IMR-90 (cell line): ENCODE results near the gene ZNF547. TPM values are rescaled to one million over a fixed set of nuclear protein-coding genes. Genes with fewer than 3 reads are reported as not detected.

Experiments used
- ATAC-seq: fragments of 200-7000 bp; cut with Tn5 transposase; 2 replicates; pipeline ENCODE4 v1.9.1; 2020; ENCODE audit warnings: low read depth, mild to moderate bottlenecking, moderate library complexity
- BruUV-seq: library from RNA; stranded (reverse); fragments of 400-500 nt; replicated peaks from 2 replicates; lab custom pipeline; 2021; lab: Mats Ljungman, UMichigan
- CTCF ChIA-PET: fragments of 300-600 bp; formaldehyde crosslinking; extraction: SDS; loops from one replicate; lab custom pipeline; 2021; ENCODE audit warnings: antibody characterized with exemption; lab: Yijun Ruan, JAX
- POLR2A ChIA-PET: fragments of 300-600 bp; sonication (Branson Sonifier 250); formaldehyde crosslinking; loops from one replicate; lab custom pipeline; 2022; ENCODE audit warnings: antibody characterized with exemption; ENCODE audit not compliant: unreplicated experiment; lab: Charles Lee
- DNase-seq: peaks from one replicate; pipeline ENCODE4 v3.0.0; 2013
- H2AFZ ChIP-seq: replicated peaks from 2 replicates; pipeline ENCODE3; 2013; ENCODE audit warnings: low read length, mild to moderate bottlenecking; ENCODE audit not compliant: poor library complexity
- H2AK5ac ChIP-seq: 2 replicates; pipeline ENCODE4 v1.6.1; 2013; ENCODE audit warnings: low read depth, low read length, inconsistent platforms
- H2AK9ac ChIP-seq: replicated peaks from 2 replicates; pipeline ENCODE3; 2013; ENCODE audit warnings: mild to moderate bottlenecking, low read depth, low read length, moderate library complexity; ENCODE audit not compliant: poor library complexity
- H2BK120ac ChIP-seq: 2 replicates; pipeline ENCODE4 v1.6.1; 2013; ENCODE audit warnings: low read depth, low read length, inconsistent platforms
- H2BK15ac ChIP-seq: 3 replicates; pipeline ENCODE4 v1.6.1; 2013; ENCODE audit warnings: low read depth, low read length, inconsistent platforms
- H2BK20ac ChIP-seq: 2 replicates; pipeline ENCODE4 v1.6.1; 2013; ENCODE audit warnings: low read depth, mild to moderate bottlenecking, inconsistent platforms, low read length, moderate library complexity
- H2BK5ac ChIP-seq: 2 replicates; pipeline ENCODE4 v1.6.1; 2013; ENCODE audit warnings: mild to moderate bottlenecking, low read depth, low read length, inconsistent platforms; ENCODE audit not compliant: poor library complexity, severe bottlenecking
- H3K14ac ChIP-seq: replicated peaks from 2 replicates; pipeline ENCODE4 v1.6.1; 2013; ENCODE audit warnings: low read depth, low read length, inconsistent platforms
- H3K18ac ChIP-seq: 2 replicates; pipeline ENCODE4 v1.6.1; 2013; ENCODE audit warnings: low read depth, low read length, control low read depth
- H3K23ac ChIP-seq: 2 replicates; pipeline ENCODE4 v1.6.1; 2013; ENCODE audit warnings: low read depth, low read length, inconsistent platforms
- H3K27ac ChIP-seq: 2 replicates; pipeline ENCODE4 v1.5.1; 2013; ENCODE audit warnings: mild to moderate bottlenecking, control low read depth, low read length; ENCODE audit not compliant: insufficient read depth
- H3K27me3 ChIP-seq: 2 replicates; pipeline ENCODE4 v1.6.1; 2013; ENCODE audit warnings: low read length; ENCODE audit not compliant: control insufficient read depth, insufficient read depth
- H3K36me3 ChIP-seq: 2 replicates; pipeline ENCODE4 v1.6.1; 2013; ENCODE audit warnings: low read length, mixed read lengths; ENCODE audit not compliant: control insufficient read depth, insufficient read depth
- H3K4ac ChIP-seq: 2 replicates; pipeline ENCODE4 v1.6.1; 2013; ENCODE audit warnings: low read depth, low read length, inconsistent platforms
- H3K4me1 ChIP-seq: 2 replicates; pipeline ENCODE4 v1.6.1; 2013; ENCODE audit warnings: low read length, mixed read lengths; ENCODE audit not compliant: control insufficient read depth, insufficient read depth
- H3K4me2 ChIP-seq: 2 replicates; pipeline ENCODE4 v1.6.1; 2013; ENCODE audit warnings: low read depth, mild to moderate bottlenecking, control low read depth, low read length, moderate library complexity
- H3K4me3 ChIP-seq: 2 replicates; pipeline ENCODE4 v1.5.1; 2013; ENCODE audit warnings: low read depth, mild to moderate bottlenecking, control low read depth, low read length, moderate library complexity; ENCODE audit not compliant: insufficient read depth
- H3K56ac ChIP-seq: 2 replicates; pipeline ENCODE4 v1.6.1; 2013; ENCODE audit warnings: low read length, inconsistent platforms; ENCODE audit not compliant: insufficient read depth; ENCODE audit errors: extremely low read depth
- H3K79me1 ChIP-seq, 2 experiments: 2 replicates each; pipeline ENCODE4 v1.6.1; 2013; ENCODE audit warnings: low read length in 2 of 2, inconsistent platforms in 1 of 2, low read depth in 1 of 2
- H3K9ac ChIP-seq: 2 replicates; pipeline ENCODE4 v1.6.1; 2013; ENCODE audit warnings: low read depth, low read length, control low read depth
- H3K9me1 ChIP-seq: 2 replicates; pipeline ENCODE4 v1.6.1; 2013; ENCODE audit warnings: low read length, inconsistent platforms; ENCODE audit not compliant: insufficient read depth
- H3K9me3 ChIP-seq: 2 replicates; pipeline ENCODE4 v1.6.1; 2013; ENCODE audit warnings: low read length; ENCODE audit not compliant: control insufficient read depth, insufficient read depth
- H4K20me1 ChIP-seq: 2 replicates; pipeline ENCODE4 v1.6.1; 2013; ENCODE audit warnings: low read length, inconsistent platforms; ENCODE audit not compliant: insufficient read depth
- H4K5ac ChIP-seq: 2 replicates; pipeline ENCODE4 v1.6.1; 2013; ENCODE audit warnings: mild to moderate bottlenecking, low read depth, low read length, control low read depth
- H4K8ac ChIP-seq, 2 experiments: 2 replicates each; pipeline ENCODE4 v1.6.1; 2013; ENCODE audit warnings: low read depth in 2 of 2, low read length in 2 of 2, control low read depth in 1 of 2, inconsistent platforms in 1 of 2
- H4K91ac ChIP-seq: 2 replicates; pipeline ENCODE4 v1.6.1; 2013; ENCODE audit warnings: low read depth, low read length, inconsistent platforms; ENCODE audit not compliant: insufficient read depth
- BHLHE40 ChIP-seq: fragments of 150-350 bp; IDR thresholded peaks from 2 replicates; pipeline ENCODE4 v1.6.1; 2016; ENCODE audit warnings: mild to moderate bottlenecking, low read depth, low read length
- CEBPB ChIP-seq: IDR thresholded peaks from 2 replicates; pipeline ENCODE4 v1.6.1; 2012; ENCODE audit warnings: low read depth, low read length, improper control_type of control experiment
- CHD1 ChIP-seq: IDR thresholded peaks from 2 replicates; pipeline ENCODE4 v1.6.1; 2012; ENCODE audit warnings: low read depth, low read length, improper control_type of control experiment
- FOS ChIP-seq: fragments of 150-350 bp; IDR thresholded peaks from 2 replicates; pipeline ENCODE4 v1.6.1; 2016; ENCODE audit warnings: low read depth, low read length
- MAFK ChIP-seq: IDR thresholded peaks from 2 replicates; pipeline ENCODE4 v1.6.1; 2012; ENCODE audit warnings: low read depth, low read length, improper control_type of control experiment
- MAZ ChIP-seq: IDR thresholded peaks from 2 replicates; pipeline ENCODE4 v1.6.1; 2012; ENCODE audit warnings: low read depth, mild to moderate bottlenecking, low read length, improper control_type of control experiment, moderate library complexity, borderline replicate concordance
- MXI1 ChIP-seq: IDR thresholded peaks from 2 replicates; pipeline ENCODE4 v1.6.1; 2012; ENCODE audit warnings: low read depth, mild to moderate bottlenecking, low read length, moderate library complexity, borderline replicate concordance
- NFE2L2 ChIP-seq: fragments of 150-350 bp; IDR thresholded peaks from 2 replicates; pipeline ENCODE4 v1.6.1; 2016; ENCODE audit warnings: low read depth, mild to moderate bottlenecking, low read length
- POLR2A ChIP-seq: IDR thresholded peaks from 2 replicates; pipeline ENCODE4 v1.6.1; 2012; ENCODE audit warnings: mild to moderate bottlenecking, low read depth, low read length
- RAD21 ChIP-seq: IDR thresholded peaks from 2 replicates; pipeline ENCODE4 v1.6.1; 2012; ENCODE audit warnings: low read length, improper control_type of control experiment
- RCOR1 ChIP-seq: IDR thresholded peaks from 2 replicates; pipeline ENCODE4 v1.6.1; 2012; ENCODE audit warnings: mild to moderate bottlenecking, low read length, improper control_type of control experiment; ENCODE audit not compliant: insufficient replicate concordance
- RFX5 ChIP-seq: IDR thresholded peaks from 2 replicates; pipeline ENCODE4 v1.8.0; 2012; ENCODE audit warnings: low read depth, mild to moderate bottlenecking, low read length, moderate library complexity
- SMC3 ChIP-seq: fragments of 150-350 bp; IDR thresholded peaks from 2 replicates; pipeline ENCODE4 v1.6.1; 2016; ENCODE audit warnings: low read depth, mild to moderate bottlenecking, antibody characterized with exemption, low read length, moderate library complexity
- WGBS, 2 experiments: methylation state at CpG; one replicate each; pipeline versions ENCODE4 v1.1.5 to v1.1.7; 2013; ENCODE audit warnings: missing lambda C conversion rate in 2 of 2; ENCODE audit not compliant: insufficient read length in 1 of 2; ENCODE audit errors: extremely low coverage in 2 of 2; 5-methylcytosine and 5-hydroxymethylcytosine counted together
- dilution Hi-C: fragments of 300-500 bp; cut with HindIII; formaldehyde crosslinking; loops from one replicate; pipeline ENCODE4 v1.14.3; 2018; ENCODE audit warnings: low sequenced_read_pairs; ENCODE audit not compliant: unreplicated experiment
- in situ Hi-C: fragments of 300-500 bp; cut with MboI; formaldehyde crosslinking; loops from 3 replicates; pipeline ENCODE4 v1.14.3; 2019; ENCODE audit warnings: low sequenced_read_pairs, inconsistent platforms, mixed read lengths
- intact Hi-C: fragments of 100-400 bp; cut with micrococcal nuclease; formaldehyde crosslinking; loops from 2 replicates; pipeline ENCODE4 v1.10.0; 2022
- polyA plus RNA-seq, 3 experiments: library from polyadenylated mRNA; depleted of rRNA; stranded (reverse); fragments of >200 nt; gene quantifications; 2 replicates each; pipeline ENCODE4 v1.2.3, GENCODE V29; 2012; ENCODE audit warnings: low replicate concordance in 1 of 3
- total RNA-seq: library from RNA; depleted of rRNA; stranded (reverse); fragments of >200 nt; gene quantifications from 2 replicates; pipeline ENCODE4 v1.2.3, GENCODE V29; 2012
- TF ChIP-seq, protein P1 (sequence below): fragments of 150-350 bp; IDR thresholded peaks from 2 replicates; pipeline ENCODE4 v1.6.1; 2017; ENCODE audit warnings: mild to moderate bottlenecking, antibody characterized with exemption, low read length, low read depth
- TF ChIP-seq, protein P2 (sequence below): fragments of 150-350 bp; IDR thresholded peaks from 2 replicates; pipeline ENCODE4 v1.6.1; 2016; ENCODE audit warnings: low read depth, mild to moderate bottlenecking, low read length, moderate library complexity, borderline replicate concordance
- TF ChIP-seq, protein P3 (sequence below): conservative IDR thresholded peaks from 2 replicates; pipeline ENCODE4 v1.5.1; 2012; ENCODE audit warnings: mild to moderate bottlenecking, low read depth, low read length, improper control_type of control experiment

ZNF547 gene
- total and polyA plus RNA-seq, 2 of the 4 experiments (the other 2 are of a cell fraction): 2.1 to 5.6 TPM

DNA sequence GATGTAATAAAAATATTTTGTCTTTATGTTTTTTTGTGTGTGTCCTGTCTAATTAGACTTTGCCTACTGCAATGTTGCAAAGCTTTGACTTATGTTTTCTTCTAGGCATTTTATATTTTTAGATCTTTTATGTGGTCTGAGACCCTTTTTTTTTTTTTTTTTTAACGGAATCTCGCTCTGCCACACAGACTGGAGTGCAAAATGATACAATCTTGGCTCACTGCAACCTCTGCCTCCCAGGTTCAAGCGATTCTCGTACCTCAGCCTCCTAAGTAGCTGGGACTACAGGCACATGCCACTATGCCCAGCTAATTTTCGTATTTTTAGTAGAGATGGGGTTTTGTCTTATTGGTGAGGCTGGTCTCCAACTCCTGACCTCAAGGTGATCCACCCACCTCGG, 20.8 kb upstream of the ZNF547 start:
- Histone ChIP-seq H4K91ac (no peak overlapping the region), H3K79me1 (peaks cover 0 to 4% of the 10 kb centered on the region in 2 experiments; a peak in 1 of 4 replicates), H3K9me3 (no peaks in the 10 kb centered on the region), H3K9me1 (peaks cover 2% of the 10 kb centered on the region; the same call in 1 of the 2 replicates), H2BK120ac (no peak overlapping the region), H3K27ac (no peak overlapping the region), H2BK15ac (no peak overlapping the region), H2AFZ (no peak overlapping the region), H2AK5ac (no peak overlapping the region), H4K8ac (no peak overlapping the region), H3K56ac (no peak overlapping the region), H4K20me1 (no peaks in the 10 kb centered on the region), H2BK5ac (no peak overlapping the region), H3K23ac (no peak overlapping the region), H4K5ac (no peak overlapping the region), H3K27me3 (no peaks in the 10 kb centered on the region), H3K18ac (no peak overlapping the region), H3K14ac (no peak overlapping the region), H3K4ac (no peak overlapping the region), H3K4me3 (no peak overlapping the region), H3K9ac (no peak overlapping the region), H3K4me2 (no peak overlapping the region), H2BK20ac (no peak overlapping the region), H2AK9ac (no peak overlapping the region), H3K36me3 (no peaks in the 10 kb centered on the region), H3K4me1 (no peaks in the 10 kb centered on the region)
- dilution Hi-C loops: no loop called here
- intact Hi-C loops: no loop called here
- DNase-seq: no peak
- ATAC-seq: no peak
- in situ Hi-C loops: no loop called here
- TF ChIP-seq POLR2A (no peak), CEBPB (no peak), NFE2L2 (no peak), RAD21 (no peak), RCOR1 (no peak), RFX5 (no peak), CHD1 (no peak), SMC3 (no peak), MXI1 (no peak), FOS (no peak), MAZ (no peak), BHLHE40 (no peak), MAFK (no peak)
- TF ChIP-seq, protein P1, sequence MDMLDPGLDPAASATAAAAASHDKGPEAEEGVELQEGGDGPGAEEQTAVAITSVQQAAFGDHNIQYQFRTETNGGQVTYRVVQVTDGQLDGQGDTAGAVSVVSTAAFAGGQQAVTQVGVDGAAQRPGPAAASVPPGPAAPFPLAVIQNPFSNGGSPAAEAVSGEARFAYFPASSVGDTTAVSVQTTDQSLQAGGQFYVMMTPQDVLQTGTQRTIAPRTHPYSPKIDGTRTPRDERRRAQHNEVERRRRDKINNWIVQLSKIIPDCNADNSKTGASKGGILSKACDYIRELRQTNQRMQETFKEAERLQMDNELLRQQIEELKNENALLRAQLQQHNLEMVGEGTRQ: no peak
- TF ChIP-seq, protein P2, sequence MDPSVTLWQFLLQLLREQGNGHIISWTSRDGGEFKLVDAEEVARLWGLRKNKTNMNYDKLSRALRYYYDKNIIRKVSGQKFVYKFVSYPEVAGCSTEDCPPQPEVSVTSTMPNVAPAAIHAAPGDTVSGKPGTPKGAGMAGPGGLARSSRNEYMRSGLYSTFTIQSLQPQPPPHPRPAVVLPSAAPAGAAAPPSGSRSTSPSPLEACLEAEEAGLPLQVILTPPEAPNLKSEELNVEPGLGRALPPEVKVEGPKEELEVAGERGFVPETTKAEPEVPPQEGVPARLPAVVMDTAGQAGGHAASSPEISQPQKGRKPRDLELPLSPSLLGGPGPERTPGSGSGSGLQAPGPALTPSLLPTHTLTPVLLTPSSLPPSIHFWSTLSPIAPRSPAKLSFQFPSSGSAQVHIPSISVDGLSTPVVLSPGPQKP: no peak
- TF ChIP-seq, protein P3, sequence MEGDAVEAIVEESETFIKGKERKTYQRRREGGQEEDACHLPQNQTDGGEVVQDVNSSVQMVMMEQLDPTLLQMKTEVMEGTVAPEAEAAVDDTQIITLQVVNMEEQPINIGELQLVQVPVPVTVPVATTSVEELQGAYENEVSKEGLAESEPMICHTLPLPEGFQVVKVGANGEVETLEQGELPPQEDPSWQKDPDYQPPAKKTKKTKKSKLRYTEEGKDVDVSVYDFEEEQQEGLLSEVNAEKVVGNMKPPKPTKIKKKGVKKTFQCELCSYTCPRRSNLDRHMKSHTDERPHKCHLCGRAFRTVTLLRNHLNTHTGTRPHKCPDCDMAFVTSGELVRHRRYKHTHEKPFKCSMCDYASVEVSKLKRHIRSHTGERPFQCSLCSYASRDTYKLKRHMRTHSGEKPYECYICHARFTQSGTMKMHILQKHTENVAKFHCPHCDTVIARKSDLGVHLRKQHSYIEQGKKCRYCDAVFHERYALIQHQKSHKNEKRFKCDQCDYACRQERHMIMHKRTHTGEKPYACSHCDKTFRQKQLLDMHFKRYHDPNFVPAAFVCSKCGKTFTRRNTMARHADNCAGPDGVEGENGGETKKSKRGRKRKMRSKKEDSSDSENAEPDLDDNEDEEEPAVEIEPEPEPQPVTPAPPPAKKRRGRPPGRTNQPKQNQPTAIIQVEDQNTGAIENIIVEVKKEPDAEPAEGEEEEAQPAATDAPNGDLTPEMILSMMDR: no peak
- POLR2A ChIA-PET: no interaction called here
- CTCF ChIA-PET: no interaction called here
- no CpG with 5 or more reads among the region's 6 CpGs for WGBS, 2 experiments
- BruUV-seq: no TSS peak
